ENCODE results near the gene SH3PXD2A. TPM values are rescaled to one million over a fixed set of nuclear protein-coding genes. Genes with fewer than 3 reads are reported as not detected.

SH3PXD2A gene
- total and polyA plus RNA-seq, 8 donors: 3.9 to 16.4 (median 8.0) TPM

- FAIRE-seq: no peak
- DNase-seq: no peak
- H3K27ac ChIP-seq: no peak overlapping the region
These were observed 56.0 kb downstream of the SH3PXD2A start for GRCh38 chr10:103799341-103799740.

GRCh38 chr10:103798511-103798910, 56.9 kb downstream of the SH3PXD2A start:
- FAIRE-seq (no peak), ATAC-seq (no peak), DNase-seq (no peak)
- intact Hi-C loops (cut with DNase I): no loop called here
- no peak overlapping the region for H3K27ac ChIP-seq
- 90 to 96% methylated on average over 7 of the region's 7 CpGs for WGBS, 2 donors
- no peaks in the 10 kb centered on the region for H3K9me3 ChIP-seq
- no peak overlapping the region for H3K4me3 ChIP-seq
- TF ChIP-seq CTCF (IDR thresholded peaks at IDR 0.05): no peak
- H3K27me3 ChIP-seq: no peaks in the 10 kb centered on the region
- no peaks in the 10 kb centered on the region for H3K36me3 ChIP-seq
- H3K4me1 ChIP-seq: peaks cover 7 to 18% (median 15%) of the 10 kb centered on the region in 3 donors

More at GRCh38 chr10:103799341-103799740, 56.0 kb downstream of the SH3PXD2A start:
- Histone ChIP-seq H3K4me1 (peaks cover 0 to 9% (median 6%) of the 10 kb centered on the region in 3 donors), H3K9me3 (no peaks in the 10 kb centered on the region), H3K36me3 (no peaks in the 10 kb centered on the region), H3K4me3 (no peak overlapping the region), H3K27me3 (no peaks in the 10 kb centered on the region)
- intact Hi-C loops (cut with DNase I): no loop called here
- no peak for TF ChIP-seq CTCF (IDR thresholded peaks at IDR 0.05)
- 91 to 94% methylated on average over 4 of the region's 4 CpGs for WGBS, 2 donors
- no peak for ATAC-seq

- H3K9me3 ChIP-seq: no peaks in the 10 kb centered on the region
- peaks cover 13 to 24% (median 17%) of the 10 kb centered on the region in 3 donors for H3K4me1 ChIP-seq
- ATAC-seq (no peak), FAIRE-seq (no peak), DNase-seq (no peak)
- H3K27ac ChIP-seq: no peak overlapping the region
- TF ChIP-seq CTCF (IDR thresholded peaks at IDR 0.05): no peak
- 89 to 91% methylated on average over 12 of the region's 12 CpGs for WGBS, 2 donors
- no peaks in the 10 kb centered on the region for H3K36me3 ChIP-seq
- no peaks in the 10 kb centered on the region for H3K27me3 ChIP-seq
- intact Hi-C loops (cut with DNase I): no loop called here
- H3K4me3 ChIP-seq: no peak overlapping the region
These were observed 57.5 kb downstream of the SH3PXD2A start for GRCh38 chr10:103797857-103798256.

GRCh38 chr10:103795634-103796270, 59.6 kb downstream of the SH3PXD2A start:
- no peak for DNase-seq

More at GRCh38 chr10:103795634-103796270, 59.6 kb downstream of the SH3PXD2A start:
- Histone ChIP-seq H3K27me3 (no peaks in the 10 kb centered on the region), H3K4me3 (no peak overlapping the region), H3K27ac (no peak overlapping the region), H3K36me3 (no peaks in the 10 kb centered on the region), H3K4me1 (peaks cover 13 to 27% (median 25%) of the 10 kb centered on the region in 3 donors), H3K9me3 (no peaks in the 10 kb centered on the region)
- no peak for TF ChIP-seq CTCF (IDR thresholded peaks at IDR 0.05)
- WGBS, 2 donors: 93 to 99% methylated on average over 4 of the region's 4 CpGs
- FAIRE-seq (no peak), ATAC-seq (no peak)
- intact Hi-C loops (cut with DNase I): no loop called here

All from pancreas (tissue), 10 donors.